K562 (cell line): ENCODE data around the gene MBNL2.

ENCODE experiments used
- ARHGAP35 ChIP-seq: fragments of 450-650 bp; IDR thresholded peaks from 2 replicates; pipeline ENCODE4 v1.6.1; 2018; ENCODE audit not compliant: partially characterized antibody
- EZH2 ChIP-seq: IDR thresholded peaks from 2 replicates; pipeline ENCODE4 v1.6.1; 2012; ENCODE audit warnings: low read depth, mild to moderate bottlenecking, inconsistent platforms, low read length, borderline replicate concordance
- MEF2A ChIP-seq: IDR thresholded peaks from 2 replicates; pipeline ENCODE4 v1.6.1; 2011; ENCODE audit warnings: low read depth, mild to moderate bottlenecking, low read length, moderate library complexity; ENCODE audit not compliant: control insufficient read depth
- NFXL1 ChIP-seq: fragments of 450-650 bp; formaldehyde crosslinking; IDR thresholded peaks from 2 replicates; pipeline ENCODE4 v1.4.0; 2021; ENCODE audit warnings: mild to moderate bottlenecking
- TEAD2 ChIP-seq: fragments of 450-650 bp; IDR thresholded peaks from 2 replicates; pipeline ENCODE4 v1.6.1; 2016; ENCODE audit warnings: missing genetic modification characterization, control low read depth, missing compliant biosample characterization
- TGIF2 ChIP-seq: sonication (generic); formaldehyde crosslinking; IDR thresholded peaks from 2 replicates; pipeline ENCODE4 v1.8.1; 2022; ENCODE audit warnings: mild to moderate bottlenecking, missing genetic modification reagents, moderate library complexity
- ZNF274 ChIP-seq: IDR thresholded peaks from 2 replicates; pipeline ENCODE4 v1.6.1; 2011; ENCODE audit warnings: low read depth, mild to moderate bottlenecking, low read length, moderate library complexity, borderline replicate concordance
- ZNF740 ChIP-seq, 3 experiments: fragments of 200-800 bp in 1 of 3; sonication (Bioruptor generic) in 1 of 3; sonication (generic) in 1 of 3; formaldehyde crosslinking in 1 of 3; IDR thresholded peaks; 2 replicates each; pipeline versions ENCODE4 v1.6.1 to v1.8.0; 2016 to 2022; ENCODE audit warnings: mild to moderate bottlenecking in 2 of 3, missing compliant biosample characterization in 2 of 3, missing genetic modification characterization in 2 of 3, missing genetic modification reagents in 1 of 3
- ZZZ3 ChIP-seq: fragments of 450-650 bp; IDR thresholded peaks from 2 replicates; pipeline ENCODE4 v1.6.1; 2016; ENCODE audit warnings: antibody characterized with exemption, mild to moderate bottlenecking, moderate library complexity
- TF ChIP-seq, protein P1 (sequence below): sonication (generic); formaldehyde crosslinking; IDR thresholded peaks from 2 replicates; pipeline ENCODE4 v1.8.1; 2023; ENCODE audit warnings: mild to moderate bottlenecking, missing genetic modification reagents
- TF ChIP-seq, protein P2 (sequence below), 2 experiments: fragments of 450-650 bp in 1 of 2; sonication (generic) in 1 of 2; formaldehyde crosslinking in 1 of 2; IDR thresholded peaks in 1 of 2; conservative IDR thresholded peaks in 1 of 2; 2 replicates each; pipeline versions ENCODE4 v1.6.1 to v1.8.1; 2016 to 2023; ENCODE audit warnings: mild to moderate bottlenecking in 2 of 2, moderate library complexity in 2 of 2, inconsistent platforms in 1 of 2, missing genetic modification reagents in 1 of 2

DNA sequence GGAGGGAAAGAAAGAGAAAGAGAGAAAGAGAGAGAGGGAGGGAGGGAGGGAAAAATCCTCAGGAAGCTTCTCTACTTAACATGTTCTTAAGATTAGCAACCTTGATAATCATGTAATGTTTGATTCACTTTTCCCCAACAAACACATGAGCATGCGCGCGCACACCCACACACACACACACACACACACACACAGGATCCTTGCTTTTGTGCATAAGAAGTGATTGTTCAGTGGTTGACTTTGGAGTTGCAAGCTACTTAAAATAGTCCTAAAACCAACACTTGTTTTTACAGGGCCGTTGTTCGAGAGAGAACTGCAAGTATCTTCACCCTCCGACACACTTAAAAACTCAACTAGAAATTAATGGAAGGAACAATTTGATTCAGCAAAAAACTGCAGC is 111.8 kb downstream of the MBNL2 start:
- TF ChIP-seq TGIF2 (CRISPR knock-in tag) (no peak), ARHGAP35 (no peak), ZZZ3 (no peak), EZH2 (no peak), ZNF274 (no peak), MEF2A (no peak), NFXL1 (CRISPR knock-in tag) (no peak), TEAD2 (tag) (no peak), ZNF740 (CRISPR knock-in tag; IDR thresholded peaks at IDR 0.05) (no peak), ZNF740 (tag; IDR thresholded peaks at IDR 0.05) (no peak)
- TF ChIP-seq, protein P1, sequence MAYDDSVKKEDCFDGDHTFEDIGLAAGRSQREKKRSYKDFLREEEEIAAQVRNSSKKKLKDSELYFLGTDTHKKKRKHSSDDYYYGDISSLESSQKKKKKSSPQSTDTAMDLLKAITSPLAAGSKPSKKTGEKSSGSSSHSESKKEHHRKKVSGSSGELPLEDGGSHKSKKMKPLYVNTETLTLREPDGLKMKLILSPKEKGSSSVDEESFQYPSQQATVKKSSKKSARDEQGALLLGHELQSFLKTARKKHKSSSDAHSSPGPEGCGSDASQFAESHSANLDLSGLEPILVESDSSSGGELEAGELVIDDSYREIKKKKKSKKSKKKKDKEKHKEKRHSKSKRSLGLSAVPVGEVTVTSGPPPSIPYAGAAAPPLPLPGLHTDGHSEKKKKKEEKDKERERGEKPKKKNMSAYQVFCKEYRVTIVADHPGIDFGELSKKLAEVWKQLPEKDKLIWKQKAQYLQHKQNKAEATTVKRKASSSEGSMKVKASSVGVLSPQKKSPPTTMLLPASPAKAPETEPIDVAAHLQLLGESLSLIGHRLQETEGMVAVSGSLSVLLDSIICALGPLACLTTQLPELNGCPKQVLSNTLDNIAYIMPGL (CRISPR knock-in tag), result no peak
- TF ChIP-seq, protein P2, sequence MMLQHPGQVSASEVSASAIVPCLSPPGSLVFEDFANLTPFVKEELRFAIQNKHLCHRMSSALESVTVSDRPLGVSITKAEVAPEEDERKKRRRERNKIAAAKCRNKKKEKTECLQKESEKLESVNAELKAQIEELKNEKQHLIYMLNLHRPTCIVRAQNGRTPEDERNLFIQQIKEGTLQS (IDR thresholded peaks at IDR 0.05), result no peak
- TF ChIP-seq, protein P2 (CRISPR knock-in tag; conservative IDR thresholded peaks at IDR 0.05), result no peak
